ENCODE measurements around the gene TRPM3. TPM values are rescaled to one million over a fixed set of nuclear protein-coding genes. Genes with fewer than 3 reads are reported as not detected.

TRPM3 gene
- polyA plus RNA-seq, 2 of the 4 experiments (the other 2 are of a cell fraction), result not detected

DNA sequence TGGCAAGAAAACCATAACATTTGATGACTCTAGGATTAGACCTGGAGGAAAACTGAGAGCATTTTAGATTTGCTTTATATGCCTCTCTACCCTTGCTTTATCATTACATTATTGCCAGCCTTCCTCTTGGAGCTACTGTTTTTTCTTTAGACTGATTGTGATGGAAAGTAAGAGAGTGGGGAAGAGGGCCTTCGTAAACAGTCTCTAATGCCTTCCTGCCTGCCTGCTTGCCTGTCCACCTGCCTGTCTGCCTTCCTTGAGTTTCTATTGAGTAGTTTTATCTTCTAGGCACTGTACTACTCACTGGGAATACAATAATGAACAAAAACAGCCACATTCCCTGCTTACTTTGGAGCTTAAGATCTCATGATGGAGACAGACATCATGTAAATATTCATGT, 189.3 kb downstream of the TRPM3 start:
- POLR2A ChIA-PET, result no interaction called here

DNA sequence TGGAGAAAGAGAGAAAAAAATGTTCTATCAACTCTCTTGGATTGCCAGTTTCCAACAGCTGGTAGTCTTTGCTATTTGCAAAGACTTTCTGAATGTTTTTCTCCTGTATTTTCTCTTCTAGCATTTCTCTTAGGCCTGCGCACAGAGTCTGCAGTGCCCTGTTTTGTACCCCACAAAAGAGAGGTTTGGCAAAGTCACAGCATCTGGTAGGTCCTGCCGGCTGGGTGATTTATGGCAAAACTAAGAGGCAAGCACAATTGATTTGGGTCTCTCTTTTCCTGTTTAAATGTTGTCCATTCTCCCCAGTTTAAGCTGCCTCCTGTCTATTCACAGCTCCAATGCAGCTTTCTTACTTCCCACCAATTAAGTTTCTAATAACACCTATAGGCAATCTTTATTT, 193.9 kb downstream of the TRPM3 start:
- Histone ChIP-seq H3K4me3 (no peak overlapping the region), H3K27ac (no peak overlapping the region), H3K4me1 (no peaks in the 10 kb centered on the region), H3K4me2 (no peak overlapping the region), H3K9me3 (no peaks in the 10 kb centered on the region)
- TF ChIP-seq JUNB (IDR thresholded peaks at IDR 0.05) (no peak), SMC3 (IDR thresholded peaks at IDR 0.05) (no peak), ZSCAN20 (CRISPR knock-in tag; IDR thresholded peaks at IDR 0.05) (no peak), CBX8 (IDR thresholded peaks at IDR 0.05) (no peak), FOXS1 (CRISPR knock-in tag; IDR thresholded peaks at IDR 0.05) (no peak), ZFP36 (IDR thresholded peaks at IDR 0.05; ENCODE audit: borderline replicate concordance, partially characterized antibody) (no peak)
- TF ChIP-seq, protein P1, sequence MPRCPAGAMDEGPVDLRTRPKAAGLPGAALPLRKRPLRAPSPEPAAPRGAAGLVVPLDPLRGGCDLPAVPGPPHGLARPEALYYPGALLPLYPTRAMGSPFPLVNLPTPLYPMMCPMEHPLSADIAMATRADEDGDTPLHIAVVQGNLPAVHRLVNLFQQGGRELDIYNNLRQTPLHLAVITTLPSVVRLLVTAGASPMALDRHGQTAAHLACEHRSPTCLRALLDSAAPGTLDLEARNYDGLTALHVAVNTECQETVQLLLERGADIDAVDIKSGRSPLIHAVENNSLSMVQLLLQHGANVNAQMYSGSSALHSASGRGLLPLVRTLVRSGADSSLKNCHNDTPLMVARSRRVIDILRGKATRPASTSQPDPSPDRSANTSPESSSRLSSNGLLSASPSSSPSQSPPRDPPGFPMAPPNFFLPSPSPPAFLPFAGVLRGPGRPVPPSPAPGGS (IDR thresholded peaks at IDR 0.05), result no peak
- TF ChIP-seq, protein P2, sequence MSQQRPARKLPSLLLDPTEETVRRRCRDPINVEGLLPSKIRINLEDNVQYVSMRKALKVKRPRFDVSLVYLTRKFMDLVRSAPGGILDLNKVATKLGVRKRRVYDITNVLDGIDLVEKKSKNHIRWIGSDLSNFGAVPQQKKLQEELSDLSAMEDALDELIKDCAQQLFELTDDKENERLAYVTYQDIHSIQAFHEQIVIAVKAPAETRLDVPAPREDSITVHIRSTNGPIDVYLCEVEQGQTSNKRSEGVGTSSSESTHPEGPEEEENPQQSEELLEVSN (IDR thresholded peaks at IDR 0.05; ENCODE audit: borderline replicate concordance, low read depth), result no peak
- TF ChIP-seq, protein P3, sequence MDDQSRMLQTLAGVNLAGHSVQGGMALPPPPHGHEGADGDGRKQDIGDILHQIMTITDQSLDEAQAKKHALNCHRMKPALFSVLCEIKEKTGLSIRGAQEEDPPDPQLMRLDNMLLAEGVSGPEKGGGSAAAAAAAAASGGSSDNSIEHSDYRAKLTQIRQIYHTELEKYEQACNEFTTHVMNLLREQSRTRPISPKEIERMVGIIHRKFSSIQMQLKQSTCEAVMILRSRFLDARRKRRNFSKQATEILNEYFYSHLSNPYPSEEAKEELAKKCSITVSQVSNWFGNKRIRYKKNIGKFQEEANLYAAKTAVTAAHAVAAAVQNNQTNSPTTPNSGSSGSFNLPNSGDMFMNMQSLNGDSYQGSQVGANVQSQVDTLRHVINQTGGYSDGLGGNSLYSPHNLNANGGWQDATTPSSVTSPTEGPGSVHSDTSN (IDR thresholded peaks at IDR 0.05), result no peak
- TF ChIP-seq, protein P4, sequence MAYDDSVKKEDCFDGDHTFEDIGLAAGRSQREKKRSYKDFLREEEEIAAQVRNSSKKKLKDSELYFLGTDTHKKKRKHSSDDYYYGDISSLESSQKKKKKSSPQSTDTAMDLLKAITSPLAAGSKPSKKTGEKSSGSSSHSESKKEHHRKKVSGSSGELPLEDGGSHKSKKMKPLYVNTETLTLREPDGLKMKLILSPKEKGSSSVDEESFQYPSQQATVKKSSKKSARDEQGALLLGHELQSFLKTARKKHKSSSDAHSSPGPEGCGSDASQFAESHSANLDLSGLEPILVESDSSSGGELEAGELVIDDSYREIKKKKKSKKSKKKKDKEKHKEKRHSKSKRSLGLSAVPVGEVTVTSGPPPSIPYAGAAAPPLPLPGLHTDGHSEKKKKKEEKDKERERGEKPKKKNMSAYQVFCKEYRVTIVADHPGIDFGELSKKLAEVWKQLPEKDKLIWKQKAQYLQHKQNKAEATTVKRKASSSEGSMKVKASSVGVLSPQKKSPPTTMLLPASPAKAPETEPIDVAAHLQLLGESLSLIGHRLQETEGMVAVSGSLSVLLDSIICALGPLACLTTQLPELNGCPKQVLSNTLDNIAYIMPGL (CRISPR knock-in tag; IDR thresholded peaks at IDR 0.05; ENCODE audit: borderline replicate concordance), result no peak
- TF ChIP-seq, protein P5, sequence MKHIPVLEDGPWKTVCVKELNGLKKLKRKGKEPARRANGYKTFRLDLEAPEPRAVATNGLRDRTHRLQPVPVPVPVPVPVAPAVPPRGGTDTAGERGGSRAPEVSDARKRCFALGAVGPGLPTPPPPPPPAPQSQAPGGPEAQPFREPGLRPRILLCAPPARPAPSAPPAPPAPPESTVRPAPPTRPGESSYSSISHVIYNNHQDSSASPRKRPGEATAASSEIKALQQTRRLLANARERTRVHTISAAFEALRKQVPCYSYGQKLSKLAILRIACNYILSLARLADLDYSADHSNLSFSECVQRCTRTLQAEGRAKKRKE (CRISPR knock-in tag; IDR thresholded peaks at IDR 0.05; ENCODE audit: low read depth), result no peak
- no peak for ATAC-seq
- ChIA-PET CTCF (interaction anchor here (1.4 to 2.0 kb wide), 3 partner anchors 11 to 322 kb away, joined by 3 to 6 read pairs (median 3); no protein-coding TSS in a partner anchor), POLR2A (no interaction called here)
- no peak for FAIRE-seq
- WGBS (ENCODE audit: missing lambda C conversion rate), result 68% methylated on average over 2 of the region's 2 CpGs
- DNase-seq (ENCODE audit: low read depth in 1 of 2, low spot score in 1 of 2), result no peak

More for the DNA sequence above, 189.3 kb downstream of the TRPM3 start:
- H3K4me3 ChIP-seq, result no peak overlapping the region
- FAIRE-seq, result no peak
- no peaks in the 10 kb centered on the region for H3K9me3 ChIP-seq
- TF ChIP-seq MAFK (IDR thresholded peaks at IDR 0.05; ENCODE audit: partially characterized antibody), result no peak
- TF ChIP-seq NPAS2 (CRISPR knock-in tag; IDR thresholded peaks at IDR 0.05; ENCODE audit: borderline replicate concordance), result no peak
- no peak for TF ChIP-seq EHMT2 (IDR thresholded peaks at IDR 0.05; ENCODE audit: low read depth)
- TF ChIP-seq, protein P6, sequence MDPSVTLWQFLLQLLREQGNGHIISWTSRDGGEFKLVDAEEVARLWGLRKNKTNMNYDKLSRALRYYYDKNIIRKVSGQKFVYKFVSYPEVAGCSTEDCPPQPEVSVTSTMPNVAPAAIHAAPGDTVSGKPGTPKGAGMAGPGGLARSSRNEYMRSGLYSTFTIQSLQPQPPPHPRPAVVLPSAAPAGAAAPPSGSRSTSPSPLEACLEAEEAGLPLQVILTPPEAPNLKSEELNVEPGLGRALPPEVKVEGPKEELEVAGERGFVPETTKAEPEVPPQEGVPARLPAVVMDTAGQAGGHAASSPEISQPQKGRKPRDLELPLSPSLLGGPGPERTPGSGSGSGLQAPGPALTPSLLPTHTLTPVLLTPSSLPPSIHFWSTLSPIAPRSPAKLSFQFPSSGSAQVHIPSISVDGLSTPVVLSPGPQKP (IDR thresholded peaks at IDR 0.05; ENCODE audit: low read depth, low read length), result no peak
- TF ChIP-seq, protein P7, sequence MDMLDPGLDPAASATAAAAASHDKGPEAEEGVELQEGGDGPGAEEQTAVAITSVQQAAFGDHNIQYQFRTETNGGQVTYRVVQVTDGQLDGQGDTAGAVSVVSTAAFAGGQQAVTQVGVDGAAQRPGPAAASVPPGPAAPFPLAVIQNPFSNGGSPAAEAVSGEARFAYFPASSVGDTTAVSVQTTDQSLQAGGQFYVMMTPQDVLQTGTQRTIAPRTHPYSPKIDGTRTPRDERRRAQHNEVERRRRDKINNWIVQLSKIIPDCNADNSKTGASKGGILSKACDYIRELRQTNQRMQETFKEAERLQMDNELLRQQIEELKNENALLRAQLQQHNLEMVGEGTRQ (IDR thresholded peaks at IDR 0.05), result no peak
- no peak for TF ChIP-seq MAZ (IDR thresholded peaks at IDR 0.05; ENCODE audit: borderline replicate concordance, low read depth, low read length)
- no peak for TF ChIP-seq JUNB (IDR thresholded peaks at IDR 0.05)
- no peak for DNase-seq (ENCODE audit: low read depth in 1 of 2, low spot score in 1 of 2)
- no peaks in the 10 kb centered on the region for H3K4me1 ChIP-seq
- CTCF ChIA-PET, result no interaction called here
- no peak overlapping the region for H3K4me2 ChIP-seq
- no peak overlapping the region for H3K27ac ChIP-seq
- ATAC-seq, result no peak
- 20% methylated on average over 1 of the region's 1 CpG for WGBS (ENCODE audit: missing lambda C conversion rate)

All from A549 (cell line).